HepG2 (cell line): ENCODE measurements around the gene EIF5A. TPM values are rescaled to one million over a fixed set of nuclear protein-coding genes. Genes with fewer than 3 reads are reported as not detected.

Source experiments
- ATAC-seq: fragments of 200-7000 bp; cut with Tn5 transposase; 3 replicates; pipeline ENCODE4 v1.9.1; 2020; ENCODE audit warnings: mild to moderate bottlenecking, moderate library complexity
- BruUV-seq: library from RNA; stranded (reverse); fragments of 400-500 nt; replicated peaks from 2 replicates; lab custom pipeline; 2021; lab: Mats Ljungman, UMichigan
- CTCF ChIA-PET: fragments of 300-600 bp; formaldehyde crosslinking; extraction: SDS; loops from one replicate; lab custom pipeline; 2021; ENCODE audit warnings: low total read pairs, inconsistent platforms, low intra/inter-chr PET ratio; lab: Yijun Ruan, JAX
- POLR2A ChIA-PET: fragments of 350-600 bp; sonication (Branson Sonifier 250); formaldehyde crosslinking; loops from one replicate; lab custom pipeline; 2020; ENCODE audit warnings: antibody characterized with exemption, inconsistent platforms; lab: Yijun Ruan, JAX
- DNase-seq: peaks from one replicate; pipeline ENCODE4 v3.0.0-alpha.2; 2015; ENCODE audit warnings: low spot score
- FAIRE-seq: peaks from 3 replicates; lab custom pipeline; 2011; peaks lifted over from hg19 to GRCh38; lab: Jason Lieb, UNC
- H2AFZ ChIP-seq: one replicate; pipeline ENCODE4 v1.6.1; 2011; ENCODE audit warnings: low read length, inconsistent platforms
- H3K27ac ChIP-seq: fragments of 300-600 bp; 3 replicates; pipeline ENCODE4 v1.8.0; 2011; ENCODE audit warnings: mixed run types, mild to moderate bottlenecking, mixed read lengths, low read length, inconsistent platforms; ENCODE audit not compliant: insufficient read depth; ENCODE audit errors: extremely low read length
- H3K27me3 ChIP-seq, 2 experiments: fragments of 200-600 bp in 1 of 2; 2 replicates in 1 of 2; 3 replicates in 1 of 2; pipeline versions ENCODE4 v1.6.0 to v1.8.0; 2011; ENCODE audit warnings: low read length in 2 of 2, mild to moderate bottlenecking in 2 of 2, moderate library complexity in 2 of 2, inconsistent platforms in 1 of 2; ENCODE audit not compliant: insufficient read depth in 2 of 2, control insufficient read depth in 1 of 2
- H3K36me3 ChIP-seq, 2 experiments: fragments of 200-600 bp in 1 of 2; replicated peaks in 1 of 2; 2 replicates in 1 of 2; 3 replicates in 1 of 2; pipeline versions ENCODE4 v1.5.1 to v1.8.0; 2011; ENCODE audit warnings: low read length in 2 of 2, inconsistent platforms in 1 of 2; ENCODE audit not compliant: insufficient read depth in 2 of 2, control insufficient read depth in 1 of 2
- H3K4me1 ChIP-seq: 2 replicates; pipeline ENCODE4 v1.5.1; 2012; ENCODE audit warnings: low read length, inconsistent platforms; ENCODE audit not compliant: insufficient read depth
- H3K4me2 ChIP-seq: 2 replicates; pipeline ENCODE4 v1.6.0; 2011; ENCODE audit warnings: low read depth, low read length, inconsistent platforms
- H3K4me3 ChIP-seq, 3 experiments: fragments of 200-600 bp in 1 of 3; sonication (generic), shearing (Covaris generic) in 1 of 3; replicated peaks in 1 of 3; 2 replicates each; pipeline ENCODE4 v1.5.1; 2011 to 2016; ENCODE audit warnings: low read length in 3 of 3, inconsistent platforms in 2 of 3, low read depth in 2 of 3, mild to moderate bottlenecking in 2 of 3, control low read depth in 1 of 3, mixed read lengths in 1 of 3; ENCODE audit not compliant: insufficient read depth in 1 of 3
- H3K79me2 ChIP-seq: one replicate; pipeline ENCODE4 v1.6.1; 2011; ENCODE audit warnings: low read length, inconsistent platforms; ENCODE audit not compliant: insufficient read depth
- H3K9ac ChIP-seq: 2 replicates; pipeline ENCODE4 v1.6.0; 2011; ENCODE audit warnings: mild to moderate bottlenecking, low read depth, low read length, inconsistent platforms; ENCODE audit not compliant: insufficient read depth
- H3K9me3 ChIP-seq: 2 replicates; pipeline ENCODE4 v1.5.1; 2012; ENCODE audit warnings: mild to moderate bottlenecking, low read length
- H4K20me1 ChIP-seq: 2 replicates; pipeline ENCODE4 v1.6.0; 2011; ENCODE audit warnings: inconsistent platforms, mild to moderate bottlenecking, low read length, moderate library complexity; ENCODE audit not compliant: insufficient read depth
- KDM5B ChIP-seq: sonication (generic); formaldehyde crosslinking; IDR thresholded peaks from 2 replicates; pipeline ENCODE4 v1.4.0; 2020; ENCODE audit warnings: missing genetic modification reagents, mild to moderate bottlenecking, borderline replicate concordance
- MATR3 ChIP-seq: sonication (generic); formaldehyde crosslinking; IDR thresholded peaks from 2 replicates; pipeline ENCODE4 v1.4.0; 2020; ENCODE audit warnings: missing genetic modification reagents
- NCOA1 ChIP-seq: sonication (generic); formaldehyde crosslinking; IDR thresholded peaks from 2 replicates; pipeline ENCODE4 v1.9.0; 2021; ENCODE audit warnings: missing genetic modification reagents
- RERE ChIP-seq: IDR thresholded peaks from 2 replicates; pipeline ENCODE4 v1.6.1; 2016; ENCODE audit warnings: low read depth, missing genetic modification reagents, missing compliant biosample characterization
- RFX1 ChIP-seq: fragments of 450-650 bp; IDR thresholded peaks from 2 replicates; pipeline ENCODE4 v1.6.1; 2017
- ZBTB38 ChIP-seq: sonication (generic); formaldehyde crosslinking; IDR thresholded peaks from 2 replicates; pipeline ENCODE4 v1.5.1; 2020; ENCODE audit warnings: mild to moderate bottlenecking, missing genetic modification reagents
- ZFP36 ChIP-seq: fragments of 150-350 bp; IDR thresholded peaks from 2 replicates; pipeline ENCODE4 v1.6.1; 2018; ENCODE audit warnings: borderline replicate concordance, low read length, low read depth; ENCODE audit not compliant: partially characterized antibody
- ZNF331 ChIP-seq: sonication (generic); formaldehyde crosslinking; IDR thresholded peaks from 2 replicates; pipeline ENCODE4 v1.4.0; 2020; ENCODE audit warnings: missing genetic modification reagents
- ZNF496 ChIP-seq: sonication (generic); formaldehyde crosslinking; IDR thresholded peaks from 2 replicates; pipeline ENCODE4 v1.8.1; 2023; ENCODE audit warnings: mild to moderate bottlenecking, moderate library complexity, missing genetic modification reagents; ENCODE audit not compliant: insufficient replicate concordance
- ZNF790 ChIP-seq: sonication (generic); formaldehyde crosslinking; IDR thresholded peaks from 2 replicates; pipeline ENCODE4 v1.8.0; 2022; ENCODE audit warnings: missing genetic modification reagents, mild to moderate bottlenecking, borderline replicate concordance
- WGBS: methylation state at CpG from one replicate; pipeline ENCODE4 v1.1.6; 2017; ENCODE audit warnings: low lambda C conversion rate; 5-methylcytosine and 5-hydroxymethylcytosine counted together
- in situ Hi-C: cut with HindIII; loops from 2 replicates; pipeline ENCODE4 v1.10.0; 2017; ENCODE audit warnings: low pct_unique_long_range_greater_than_20kb; ENCODE audit not compliant: extremely low pct_ligation_motif_present
- intact Hi-C: fragments of 100-400 bp; cut with micrococcal nuclease; formaldehyde crosslinking; loops from one replicate; pipeline ENCODE4 v1.10.0; 2022; ENCODE audit not compliant: unreplicated experiment
- polyA plus RNA-seq, 8 experiments: library from polyadenylated mRNA; depleted of rRNA in 3 of 8; stranded (reverse) in 7 of 8; unstranded in 1 of 8; fragments of >200 nt; fragmentation: Illumina TruSeq in 4 of 8; extraction: Trizol in 4 of 8; gene quantifications; 2 replicates each; pipeline versions ENCODE4 v1.2.1 to v1.2.3, GENCODE V29; 2011 to 2016; ENCODE audit warnings: low read depth in 4 of 8, missing spikeins in 1 of 8, mixed read lengths in 1 of 8; ENCODE audit not compliant: insufficient read depth in 1 of 8
- total RNA-seq, 5 experiments: library from RNA; depleted of rRNA; stranded (reverse); fragments of >200 nt; fragmentation: Illumina TruSeq; extraction: Trizol; gene quantifications; 2 replicates each; pipeline ENCODE4 v1.2.3, GENCODE V29; 2016; ENCODE audit warnings: low read depth in 1 of 5
- TF ChIP-seq, protein P1 (sequence below): sonication (generic); formaldehyde crosslinking; IDR thresholded peaks from 2 replicates; pipeline ENCODE4 v1.9.0; 2021; ENCODE audit warnings: missing genetic modification reagents, mild to moderate bottlenecking, borderline replicate concordance

EIF5A gene
- total and polyA plus RNA-seq, 2 of the 13 experiments (the other 11 are each of a cell fraction or from before 2014, with no cell fraction given) = 319 to 337 TPM

DNA sequence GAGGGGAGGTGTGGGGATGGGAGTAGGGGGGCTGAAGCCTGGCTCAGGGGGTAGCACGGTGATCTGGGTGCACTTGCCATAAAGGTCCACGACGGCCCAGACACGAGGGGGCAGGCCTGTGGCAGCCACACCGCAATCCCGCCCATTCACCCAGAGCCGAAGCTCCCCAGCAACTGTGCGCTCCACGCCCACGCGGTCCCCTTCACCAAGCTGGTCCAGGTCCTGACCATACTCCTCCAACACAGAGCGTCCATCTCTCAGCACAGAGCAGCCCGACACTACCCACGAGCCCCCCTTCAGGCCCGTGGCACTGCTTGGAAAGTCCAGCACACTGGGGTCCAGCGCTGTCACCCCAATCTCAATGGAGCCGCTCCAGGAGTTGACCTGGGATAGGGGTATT lies 20.1 kb downstream of the EIF5A start:
- TF ChIP-seq RFX1 (no peak), ZNF496 (no peak)
- CTCF ChIA-PET = no interaction called here
- peaks cover 13 to 35% of the 10 kb centered on the region in 2 experiments for H3K36me3 ChIP-seq
- peaks cover 12% of the 10 kb centered on the region for H3K79me2 ChIP-seq
- DNase-seq (no peak), ATAC-seq (no peak), FAIRE-seq (no peak)
- H4K20me1 ChIP-seq = no peaks in the 10 kb centered on the region
- POLR2A ChIA-PET = no interaction called here
- BruUV-seq = no TSS peak
- peaks cover 0 to 4% of the 10 kb centered on the region in 2 experiments; a peak in 2 of 5 replicates for H3K27me3 ChIP-seq
- H2AFZ ChIP-seq = no peak overlapping the region
- H3K27ac ChIP-seq = no peak overlapping the region
- peak overlapping the region in 1 of 3 experiments; percentile 8; a peak in 2 of 6 replicates for H3K4me3 ChIP-seq
- H3K4me1 ChIP-seq = peaks cover 24% of the 10 kb centered on the region
- H3K9ac ChIP-seq = 0 out of 2 replicates have a peak overlapping the region, but pooled peaks have one; percentile 83
- H3K4me2 ChIP-seq = 0 out of 2 replicates have a peak overlapping the region, but pooled peaks have one; percentile 6
- intact Hi-C loops (no loop called here), in situ Hi-C loops (no loop called here)
- no peaks in the 10 kb centered on the region for H3K9me3 ChIP-seq
- 99% methylated on average over 12 of the region's 17 CpGs for WGBS

DNA sequence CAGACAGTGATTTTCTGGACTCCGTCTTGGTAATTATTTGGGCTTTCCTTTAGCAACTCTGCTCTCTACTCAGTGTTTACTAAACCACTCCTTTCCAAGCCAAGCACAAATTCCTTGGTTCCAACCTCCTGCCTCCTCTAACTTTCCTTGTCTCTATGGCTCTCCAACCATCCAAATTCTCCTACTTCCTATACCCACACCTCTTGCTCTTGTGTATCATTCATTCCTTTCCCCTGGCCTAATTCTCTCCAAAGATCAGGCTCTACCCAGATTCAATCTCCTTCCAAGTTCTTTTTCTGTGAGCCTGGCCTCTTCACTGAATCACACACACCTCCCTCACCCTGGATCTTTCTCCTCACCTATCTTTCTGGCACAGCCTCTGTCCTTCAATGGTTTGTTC lies 20.6 kb downstream of the EIF5A start:
- no peak for ATAC-seq
- BruUV-seq = no TSS peak
- Histone ChIP-seq H2AFZ (no peak overlapping the region), H3K79me2 (peaks cover 12% of the 10 kb centered on the region), H3K27me3 (peaks cover 0 to 4% of the 10 kb centered on the region in 2 experiments; a peak in 2 of 5 replicates), H3K4me3 (peak overlapping the region in 2 of 3 experiments; percentile 90 to 97; a peak in 3 of 6 replicates), H3K36me3 (peaks cover 11 to 30% of the 10 kb centered on the region in 2 experiments), H4K20me1 (no peaks in the 10 kb centered on the region), H3K4me2 (peak overlapping the region; percentile 91), H3K9ac (peak overlapping the region; percentile 83), H3K27ac (no peak overlapping the region), H3K9me3 (no peaks in the 10 kb centered on the region), H3K4me1 (peaks cover 24% of the 10 kb centered on the region)
- 100% methylated on average over 1 of the region's 1 CpG for WGBS
- ChIA-PET POLR2A (interaction anchor here (2.6 to 2.7 kb wide), 2 partner anchors 14 to 16 kb away, joined by 25 to 47 read pairs; partner anchors contain the start of gene GPS2), CTCF (no interaction called here)
- in situ Hi-C loops = no loop called here
- DNase-seq = no peak
- intact Hi-C loops = loop anchor here (2.0 kb wide), 1 partner anchor 23 kb away; no protein-coding TSS in a partner anchor
- no peak for FAIRE-seq
- TF ChIP-seq KDM5B (no peak), ZFP36 (no peak), ZBTB38 (CRISPR knock-in tag) (no peak), NCOA1 (CRISPR knock-in tag) (no peak), RERE (CRISPR knock-in tag) (no peak), MATR3 (no peak), ZNF790 (CRISPR knock-in tag) (no peak), ZNF331 (CRISPR knock-in tag) (no peak)
- TF ChIP-seq, protein P1, sequence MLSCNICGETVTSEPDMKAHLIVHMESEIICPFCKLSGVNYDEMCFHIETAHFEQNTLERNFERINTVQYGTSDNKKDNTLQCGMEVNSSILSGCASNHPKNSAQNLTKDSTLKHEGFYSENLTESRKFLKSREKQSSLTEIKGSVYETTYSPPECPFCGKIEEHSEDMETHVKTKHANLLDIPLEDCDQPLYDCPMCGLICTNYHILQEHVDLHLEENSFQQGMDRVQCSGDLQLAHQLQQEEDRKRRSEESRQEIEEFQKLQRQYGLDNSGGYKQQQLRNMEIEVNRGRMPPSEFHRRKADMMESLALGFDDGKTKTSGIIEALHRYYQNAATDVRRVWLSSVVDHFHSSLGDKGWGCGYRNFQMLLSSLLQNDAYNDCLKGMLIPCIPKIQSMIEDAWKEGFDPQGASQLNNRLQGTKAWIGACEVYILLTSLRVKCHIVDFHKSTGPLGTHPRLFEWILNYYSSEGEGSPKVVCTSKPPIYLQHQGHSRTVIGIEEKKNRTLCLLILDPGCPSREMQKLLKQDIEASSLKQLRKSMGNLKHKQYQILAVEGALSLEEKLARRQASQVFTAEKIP (CRISPR knock-in tag) = no peak
